H1 (cell line): ENCODE measurements around the gene PRKN. TPM values are rescaled to one million over a fixed set of nuclear protein-coding genes. Genes with fewer than 3 reads are reported as not detected.

ENCODE experiments used
- CTCF ChIA-PET: fragments of 300-600 bp; sonication (Branson Sonifier 250); formaldehyde crosslinking; loops from one replicate; lab custom pipeline; 2021; ENCODE audit not compliant: partially characterized antibody; lab: Charles Lee
- POLR2A ChIA-PET: fragments of 300-600 bp; sonication (Branson Sonifier 250); formaldehyde crosslinking; loops from one replicate; lab custom pipeline; 2021; ENCODE audit warnings: inconsistent platforms; ENCODE audit not compliant: partially characterized antibody; lab: Charles Lee
- DNase-seq, 2 experiments: peaks; one replicate each; pipeline versions ENCODE4 v3.0.0 to v3.0.0-alpha.2; 2010 to 2022; ENCODE audit warnings: low spot score in 2 of 2, low read depth in 1 of 2, mixed read lengths in 1 of 2
- FAIRE-seq: peaks from 2 replicates; lab custom pipeline; 2011; peaks lifted over from hg19 to GRCh38; lab: Jason Lieb, UNC
- H2AFZ ChIP-seq: 2 replicates; pipeline ENCODE4 v1.8.1; 2012; ENCODE audit warnings: low read length, inconsistent platforms
- H2AK5ac ChIP-seq: 2 replicates; pipeline ENCODE4 v1.6.1; 2013; ENCODE audit warnings: low read depth, low read length
- H2BK120ac ChIP-seq: replicated peaks from 2 replicates; pipeline ENCODE3; 2013; ENCODE audit warnings: low read depth, low read length, inconsistent platforms
- H2BK12ac ChIP-seq: 2 replicates; pipeline ENCODE4 v1.6.1; 2013; ENCODE audit warnings: low read depth, low read length
- H2BK15ac ChIP-seq: 2 replicates; pipeline ENCODE4 v1.6.1; 2013; ENCODE audit warnings: low read length
- H2BK20ac ChIP-seq: 2 replicates; pipeline ENCODE4 v1.6.1; 2013; ENCODE audit warnings: low read length
- H2BK5ac ChIP-seq: 2 replicates; pipeline ENCODE4 v1.6.1; 2013; ENCODE audit warnings: low read depth, low read length
- H3K14ac ChIP-seq: 2 replicates; pipeline ENCODE4 v1.6.1; 2013; ENCODE audit warnings: inconsistent platforms; ENCODE audit not compliant: insufficient read length
- H3K18ac ChIP-seq: 2 replicates; pipeline ENCODE4 v1.6.1; 2013; ENCODE audit warnings: low read length; ENCODE audit errors: extremely low read depth
- H3K23ac ChIP-seq: 2 replicates; pipeline ENCODE4 v1.6.1; 2013; ENCODE audit warnings: inconsistent platforms; ENCODE audit not compliant: insufficient read length
- H3K23me2 ChIP-seq: 2 replicates; pipeline ENCODE4 v1.6.1; 2013; ENCODE audit warnings: low read depth, low read length
- H3K27ac ChIP-seq: 2 replicates; pipeline ENCODE4 v1.6.1; 2011; ENCODE audit warnings: low read depth, low read length, inconsistent platforms
- H3K27me3 ChIP-seq, 4 experiments: replicated peaks in 1 of 4; 1 replicate in 1 of 4; 2 replicates in 3 of 4; pipeline versions ENCODE4 v1.6.1 to v1.8.1; 2011 to 2013; ENCODE audit warnings: low read length in 3 of 4, mild to moderate bottlenecking in 3 of 4, inconsistent platforms in 2 of 4, mixed read lengths in 2 of 4, moderate library complexity in 1 of 4; ENCODE audit not compliant: control insufficient read depth in 3 of 4, insufficient read depth in 3 of 4; ENCODE audit errors: extremely low read depth in 1 of 4
- H3K36me3 ChIP-seq, 4 experiments: 2 replicates each; pipeline versions ENCODE4 v1.6.1 to v1.8.1; 2011 to 2013; ENCODE audit warnings: mild to moderate bottlenecking in 4 of 4, low read length in 3 of 4, moderate library complexity in 2 of 4, control low read depth in 1 of 4, inconsistent platforms in 1 of 4; ENCODE audit not compliant: insufficient read depth in 4 of 4, control insufficient read depth in 2 of 4
- H3K4ac ChIP-seq: replicated peaks from 2 replicates; pipeline ENCODE3; 2013; ENCODE audit warnings: low read length, low read depth, mixed read lengths, inconsistent platforms; ENCODE audit not compliant: insufficient read length
- H3K4me1 ChIP-seq, 4 experiments: replicated peaks in 1 of 4; 1 replicate in 1 of 4; 2 replicates in 3 of 4; pipeline versions ENCODE4 v1.6.1 to v1.8.1; 2011 to 2013; ENCODE audit warnings: low read length in 3 of 4, inconsistent platforms in 2 of 4, mixed read lengths in 1 of 4; ENCODE audit not compliant: insufficient read depth in 4 of 4, control insufficient read depth in 3 of 4
- H3K4me2 ChIP-seq, 2 experiments: 2 replicates each; pipeline versions ENCODE4 v1.6.1 to v1.8.1; 2011 to 2013; ENCODE audit warnings: low read depth in 2 of 2, low read length in 2 of 2, control low read depth in 1 of 2, inconsistent platforms in 1 of 2, mild to moderate bottlenecking in 1 of 2; ENCODE audit not compliant: insufficient read depth in 1 of 2
- H3K4me3 ChIP-seq, 4 experiments: fragments of 200-600, 300-600 bp in 1 of 4; sonication (generic), shearing (Covaris generic), sonication (Bioruptor Twin) in 1 of 4; 2 replicates each; pipeline versions ENCODE4 v1.5.1 to v1.8.1; 2011 to 2016; ENCODE audit warnings: low read length in 4 of 4, low read depth in 3 of 4, control low read depth in 2 of 4, inconsistent platforms in 2 of 4, mild to moderate bottlenecking in 2 of 4, mixed read lengths in 1 of 4, moderate library complexity in 1 of 4; ENCODE audit not compliant: insufficient read depth in 2 of 4; ENCODE audit errors: extremely low read depth in 1 of 4
- H3K56ac ChIP-seq: replicated peaks from 2 replicates; pipeline ENCODE3; 2013; ENCODE audit warnings: low read depth, mild to moderate bottlenecking, mixed read lengths, low read length, inconsistent platforms; ENCODE audit not compliant: insufficient read length
- H3K79me1 ChIP-seq: 2 replicates; pipeline ENCODE4 v1.6.1; 2013; ENCODE audit warnings: low read depth, low read length, control low read depth
- H3K79me2 ChIP-seq, 2 experiments: 2 replicates each; pipeline versions ENCODE4 v1.6.1 to v1.8.1; 2012 to 2013; ENCODE audit warnings: low read length in 2 of 2, mild to moderate bottlenecking in 2 of 2, inconsistent platforms in 1 of 2; ENCODE audit not compliant: insufficient read depth in 2 of 2, control insufficient read depth in 1 of 2
- H3K9ac ChIP-seq, 4 experiments: replicated peaks in 1 of 4; 1 replicate in 1 of 4; 2 replicates in 3 of 4; pipeline versions ENCODE4 v1.6.1 to v1.8.1; 2011 to 2013; ENCODE audit warnings: low read depth in 3 of 4, low read length in 3 of 4, control low read depth in 2 of 4, mild to moderate bottlenecking in 2 of 4, moderate library complexity in 2 of 4, inconsistent platforms in 1 of 4; ENCODE audit errors: extremely low read depth in 1 of 4
- H3K9me3 ChIP-seq, 2 experiments: 2 replicates each; pipeline versions ENCODE4 v1.6.1 to v1.8.1; 2012 to 2013; ENCODE audit warnings: mild to moderate bottlenecking in 2 of 2, moderate library complexity in 2 of 2, control low read depth in 1 of 2, inconsistent platforms in 1 of 2, low read depth in 1 of 2, low read length in 1 of 2, mixed read lengths in 1 of 2; ENCODE audit not compliant: insufficient read depth in 2 of 2
- H4K20me1 ChIP-seq, 2 experiments: replicated peaks in 1 of 2; 2 replicates each; pipeline versions ENCODE3 to v1.8.1; 2011 to 2013; ENCODE audit warnings: inconsistent platforms in 2 of 2, low read length in 2 of 2, mild to moderate bottlenecking in 1 of 2; ENCODE audit not compliant: insufficient read depth in 2 of 2, control insufficient read depth in 1 of 2
- H4K5ac ChIP-seq: 2 replicates; pipeline ENCODE4 v1.6.1; 2013; ENCODE audit warnings: low read length, low read depth, mixed read lengths, inconsistent platforms; ENCODE audit not compliant: insufficient read length
- H4K8ac ChIP-seq: 2 replicates; pipeline ENCODE4 v1.8.0; 2013; ENCODE audit warnings: mild to moderate bottlenecking, moderate library complexity, low read length, inconsistent platforms; ENCODE audit not compliant: insufficient read depth; ENCODE audit errors: extremely low read depth
- H4K91ac ChIP-seq: replicated peaks from 2 replicates; pipeline ENCODE3; 2013; ENCODE audit warnings: low read length, mixed read lengths, inconsistent platforms; ENCODE audit not compliant: insufficient read length
- ASH2L ChIP-seq: fragments of 200-600, 300-600 bp; sonication (generic); IDR thresholded peaks from one replicate; pipeline ENCODE4 v1.7.1; 2017; ENCODE audit warnings: low read length
- BRCA1 ChIP-seq: IDR thresholded peaks from 2 replicates; pipeline ENCODE4 v1.6.1; 2012; ENCODE audit warnings: low read depth, low read length, improper control_type of control experiment
- FOSL1 ChIP-seq: IDR thresholded peaks from 2 replicates; pipeline ENCODE4 v1.6.1; 2011; ENCODE audit warnings: mild to moderate bottlenecking, low read depth, low read length, moderate library complexity; ENCODE audit not compliant: insufficient read depth
- HDAC6 ChIP-seq: IDR thresholded peaks from one replicate; pipeline ENCODE4 v1.7.1; 2012; ENCODE audit warnings: low read depth, mild to moderate bottlenecking, inconsistent platforms, low read length, moderate library complexity
- JUND ChIP-seq: IDR thresholded peaks from 2 replicates; pipeline ENCODE4 v1.6.1; 2011; ENCODE audit warnings: mild to moderate bottlenecking, improper control_type of control experiment, low read length
- KDM1A ChIP-seq: fragments of 200-600, 300-600 bp; sonication (generic); IDR thresholded peaks from 2 replicates; pipeline ENCODE4 v1.7.1; 2016; ENCODE audit warnings: mild to moderate bottlenecking, low read length, borderline replicate concordance
- POLR2A ChIP-seq, 2 experiments: IDR thresholded peaks; 1 replicate in 1 of 2; 2 replicates in 1 of 2; pipeline ENCODE4 v1.6.1; 2011; ENCODE audit warnings: low read depth in 2 of 2, low read length in 2 of 2, mild to moderate bottlenecking in 2 of 2; ENCODE audit errors: control extremely low read depth in 1 of 2
- POU5F1 ChIP-seq: IDR thresholded peaks from 2 replicates; pipeline ENCODE4 v1.6.1; 2011; ENCODE audit warnings: low read depth, mild to moderate bottlenecking, low read length, moderate library complexity
- SP1 ChIP-seq: IDR thresholded peaks from 2 replicates; pipeline ENCODE4 v1.6.1; 2011; ENCODE audit warnings: low read depth, low read length
- TAF1 ChIP-seq: IDR thresholded peaks from 2 replicates; pipeline ENCODE4 v1.6.1; 2011; ENCODE audit warnings: mild to moderate bottlenecking, low read depth, low read length
- TAF7 ChIP-seq: optimal IDR thresholded peaks from 2 replicates; pipeline ENCODE3; 2011; ENCODE audit warnings: low read depth, mild to moderate bottlenecking, inconsistent platforms, low read length, moderate library complexity, borderline replicate concordance
- TBP ChIP-seq: IDR thresholded peaks from 2 replicates; pipeline ENCODE4 v1.6.1; 2011; ENCODE audit warnings: low read depth, low read length, improper control_type of control experiment
- TCF12 ChIP-seq: IDR thresholded peaks from 2 replicates; pipeline ENCODE4 v1.6.1; 2011; ENCODE audit warnings: low read depth, mild to moderate bottlenecking, low read length
- TEAD4 ChIP-seq: IDR thresholded peaks from 2 replicates; pipeline ENCODE4 v1.6.1; 2012; ENCODE audit warnings: low read depth, low read length, inconsistent platforms, mixed read lengths
- ZNF274 ChIP-seq: IDR thresholded peaks from 2 replicates; pipeline ENCODE4 v1.7.0; 2012; ENCODE audit warnings: low read length, borderline replicate concordance; ENCODE audit errors: extremely low read depth
- WGBS, 2 experiments: shearing (Covaris generic) in 1 of 2; methylation state at CpG; one replicate each; pipeline versions ENCODE4 v1.1.6 to v1.1.7; 2013 to 2015; ENCODE audit warnings: low lambda C conversion rate in 2 of 2, mixed read lengths in 2 of 2, inconsistent platforms in 1 of 2, low coverage in 1 of 2, missing lambda C conversion rate in 1 of 2; ENCODE audit not compliant: insufficient replicate concordance in 2 of 2, insufficient coverage in 1 of 2, insufficient read length in 1 of 2; ENCODE audit errors: extremely low coverage in 1 of 2, missing lambda C conversion rate in 1 of 2; 5-methylcytosine and 5-hydroxymethylcytosine counted together
- polyA plus RNA-seq, 7 experiments: library from polyadenylated mRNA; depleted of rRNA in 3 of 7; stranded (reverse) in 5 of 7; unstranded in 2 of 7; fragments of >200 nt in 5 of 7; fragments of 200-250 nt in 2 of 7; gene quantifications; 1 replicate in 5 of 7; 2 replicates in 1 of 7; 4 replicates in 1 of 7; pipeline versions ENCODE4 v1.2.1 to v1.2.3, GENCODE V29; 2011 to 2013; ENCODE audit warnings: missing spikeins in 2 of 7, mixed read lengths in 2 of 7
- total RNA-seq: library from RNA; stranded (reverse); fragmentation: NEBNext Ultra II Directional; extraction: Animal tissue kit (Norgen Biotek cat#: 25700); gene quantifications from 2 replicates; pipeline ENCODE4 v1.2.1, GENCODE V29; 2021
- TF ChIP-seq, protein P1 (sequence below): IDR thresholded peaks from 2 replicates; pipeline ENCODE4 v1.6.1; 2011; ENCODE audit warnings: low read length, improper control_type of control experiment

The PRKN gene
- total and polyA plus RNA-seq, 2 of the 8 experiments (the other 6 are each of a cell fraction or from before 2014, with no cell fraction given) = 0.13 to 0.29 TPM

DNA sequence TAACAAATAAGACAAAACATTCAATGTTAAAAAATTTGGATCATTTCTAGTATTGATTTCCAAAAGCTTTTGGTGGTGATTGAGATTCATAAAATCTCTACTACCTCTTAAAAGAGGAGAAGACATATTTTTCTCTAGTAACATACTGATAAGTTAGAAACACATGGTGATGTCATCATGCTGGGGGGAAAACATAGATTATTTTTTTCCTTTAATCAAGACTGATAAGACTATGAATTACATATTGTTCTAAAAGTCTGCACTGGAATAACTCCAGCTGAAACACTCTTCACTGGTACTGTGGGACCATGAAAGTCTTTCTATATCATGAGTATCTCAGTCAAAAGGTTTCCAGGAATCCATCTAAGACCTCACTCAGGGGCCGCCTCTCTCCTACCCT lies 515.8 kb downstream of the PRKN start:
- Histone ChIP-seq H3K4me2 (no peak overlapping the region), H3K4me3 (no peak overlapping the region), H3K18ac (no peak overlapping the region), H4K20me1 (no peaks in the 10 kb centered on the region), H4K5ac (no peak overlapping the region), H2BK120ac (no peak overlapping the region), H2AFZ (no peak overlapping the region), H3K23me2 (no peaks in the 10 kb centered on the region; the same call in 1 of the 2 replicates), H3K79me2 (no peaks in the 10 kb centered on the region), H2AK5ac (no peak overlapping the region), H2BK20ac (no peak overlapping the region), H3K79me1 (no peaks in the 10 kb centered on the region), H3K14ac (no peak overlapping the region), H3K27me3 (no peaks in the 10 kb centered on the region), H3K56ac (no peak overlapping the region), H2BK12ac (no peak overlapping the region), H3K27ac (no peak overlapping the region), H4K8ac (no peak overlapping the region), H3K4me1 (peaks cover 0 to 6% (median 1%) of the 10 kb centered on the region in 4 experiments; a peak in 2 of 7 replicates), H2BK15ac (no peak overlapping the region), H3K9ac (no peak overlapping the region), H3K23ac (no peak overlapping the region), H2BK5ac (no peak overlapping the region), H3K36me3 (no peaks in the 10 kb centered on the region), H3K4ac (no peak overlapping the region), H3K9me3 (no peaks in the 10 kb centered on the region), H4K91ac (no peak overlapping the region)
- CTCF ChIA-PET = interaction anchor here (1.0 kb wide), 1 partner anchor 62 kb away, joined by 5 read pairs; no protein-coding TSS in a partner anchor
- POLR2A ChIA-PET = no interaction called here
- DNase-seq (no peak), FAIRE-seq (no peak)
- WGBS, 2 experiments = 94% methylated on average over 1 of the region's 1 CpG; no CpG with 5 or more reads in 1 of the 2 experiments
- TF ChIP-seq JUND (no peak), ASH2L (no peak), TAF1 (no peak), POU5F1 (no peak), FOSL1 (no peak), TEAD4 (no peak), BRCA1 (no peak), HDAC6 (no peak), TAF7 (no peak), TBP (no peak), POLR2A (IDR thresholded peaks at IDR 0.05; ENCODE audit: control extremely low read depth in 1 of 2, low read depth in 2 of 2, low read length in 2 of 2) (no peak), KDM1A (no peak), TCF12 (no peak), ZNF274 (no peak), SP1 (no peak)
- TF ChIP-seq, protein P1, sequence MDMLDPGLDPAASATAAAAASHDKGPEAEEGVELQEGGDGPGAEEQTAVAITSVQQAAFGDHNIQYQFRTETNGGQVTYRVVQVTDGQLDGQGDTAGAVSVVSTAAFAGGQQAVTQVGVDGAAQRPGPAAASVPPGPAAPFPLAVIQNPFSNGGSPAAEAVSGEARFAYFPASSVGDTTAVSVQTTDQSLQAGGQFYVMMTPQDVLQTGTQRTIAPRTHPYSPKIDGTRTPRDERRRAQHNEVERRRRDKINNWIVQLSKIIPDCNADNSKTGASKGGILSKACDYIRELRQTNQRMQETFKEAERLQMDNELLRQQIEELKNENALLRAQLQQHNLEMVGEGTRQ = no peak
